ENCODE data around the gene TM4SF5. TPM values are rescaled to one million over a fixed set of nuclear protein-coding genes. Genes with fewer than 3 reads are reported as not detected.

TM4SF5 gene
- total RNA-seq, 1 experiment from 2014 or later, result not detected

DNA sequence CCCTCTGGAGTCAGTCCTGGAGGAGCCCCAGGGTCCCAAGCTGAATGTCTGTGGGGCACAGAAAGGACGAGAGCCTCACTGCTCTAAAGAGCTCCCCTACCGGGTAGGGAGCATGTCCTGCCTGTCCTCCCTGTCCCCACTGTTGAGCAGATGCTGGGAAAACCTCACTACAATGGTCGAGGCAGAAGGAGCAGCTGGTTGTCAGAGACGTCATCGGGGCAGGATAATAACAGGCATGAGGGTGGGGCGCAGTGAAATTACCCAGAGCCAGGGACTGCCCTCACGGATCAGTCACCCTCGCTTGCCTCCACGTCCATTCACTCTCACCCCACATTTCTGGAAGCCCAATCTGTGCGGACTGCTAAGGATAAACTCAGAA lies 538 bp downstream of the TM4SF5 start:
- ChIA-PET RAD21 (ENCODE audit: low non-redundant PET in 1 of 2, low total read pairs in 2 of 2, uncharacterized antibody in 2 of 2, unreplicated experiment in 2 of 2) (no interaction called here), POLR2A (no interaction called here), CTCF (interaction anchor here (0.6 kb wide), 1 partner anchor 18 kb away, joined by 4 read pairs; no protein-coding TSS in a partner anchor)
- no peak for ATAC-seq
- H3K4me3 ChIP-seq (replicated peaks in 1 of 2; ENCODE audit: low read depth in 1 of 2, low read length in 2 of 2), result no peak overlapping the region
- DNase-seq (ENCODE audit: low read depth, low spot score), result no peak
- BruUV-seq (replicated peaks), result no TSS peak
- no peaks in the 10 kb centered on the region for H3K9me2 ChIP-seq (ENCODE audit: insufficient read depth)
- no peak overlapping the region for H3K27ac ChIP-seq (ENCODE audit: low read depth, low read length)
- H3K9me3 ChIP-seq (ENCODE audit: control insufficient read depth in 1 of 2, insufficient read depth in 1 of 2, low read depth in 1 of 2, low read length in 2 of 2), result no peaks in the 10 kb centered on the region
- no peak overlapping the region for H3K4me2 ChIP-seq (ENCODE audit: low read length)
- intact Hi-C loops (cut with micrococcal nuclease), result no loop called here
- H3K27me3 ChIP-seq (ENCODE audit: insufficient read depth, low read length), result no peaks in the 10 kb centered on the region
- TF ChIP-seq SP1 (IDR thresholded peaks at IDR 0.05; ENCODE audit: low read depth) (no peak), EZH2phosphoT487 (IDR thresholded peaks at IDR 0.05; ENCODE audit: borderline replicate concordance) (no peak), ELF1 (IDR thresholded peaks at IDR 0.05; ENCODE audit: borderline replicate concordance, low read depth) (no peak), ATF3 (IDR thresholded peaks at IDR 0.05) (no peak), RAD21 (IDR thresholded peaks at IDR 0.05; ENCODE audit: low read depth) (no peak), TCF7L2 (IDR thresholded peaks at IDR 0.05; ENCODE audit: borderline replicate concordance, extremely low read depth, insufficient read depth, insufficient read length) (no peak), CTCF (IDR thresholded peaks at IDR 0.05 in 2 of 3, conservative IDR thresholded peaks at IDR 0.05 in 1 of 3; ENCODE audit: borderline replicate concordance in 1 of 3, insufficient read depth in 1 of 3, low read depth in 2 of 3, low read length in 2 of 3) (no peak)
- no peak overlapping the region for H2AFZ ChIP-seq (ENCODE audit: low read depth, low read length, poor library complexity, severe bottlenecking)
- H3K9ac ChIP-seq (ENCODE audit: low read length), result no peak overlapping the region
- H3K79me2 ChIP-seq (ENCODE audit: insufficient read depth, low read length), result no peaks in the 10 kb centered on the region
- H3K4me1 ChIP-seq (ENCODE audit: control insufficient read depth in 1 of 2, insufficient read depth in 2 of 2, low read length in 2 of 2), result peaks cover 5 to 16% of the 10 kb centered on the region in 2 experiments; a peak in 3 of 4 replicates
- no peaks in the 10 kb centered on the region for H3K36me3 ChIP-seq (ENCODE audit: control insufficient read depth in 1 of 2, insufficient read depth in 2 of 2, low read length in 2 of 2)
- H4K20me1 ChIP-seq (ENCODE audit: insufficient read depth), result no peaks in the 10 kb centered on the region
